HepG2 (cell line): ENCODE measurements around the gene RUNX3. TPM values are rescaled to one million over a fixed set of nuclear protein-coding genes. Genes with fewer than 3 reads are reported as not detected.

Experiments used
- DPF2 ChIP-seq: sonication (generic); formaldehyde crosslinking; IDR thresholded peaks from 2 replicates; pipeline ENCODE4 v1.4.0; 2020; ENCODE audit warnings: mild to moderate bottlenecking, low read depth, missing genetic modification reagents, borderline replicate concordance
- HOXA3 ChIP-seq: sonication (generic); formaldehyde crosslinking; IDR thresholded peaks from 2 replicates; pipeline ENCODE4 v1.5.0; 2020; ENCODE audit warnings: missing genetic modification reagents
- JDP2 ChIP-seq: sonication (generic); formaldehyde crosslinking; IDR thresholded peaks from 2 replicates; pipeline ENCODE4 v1.8.1; 2022; ENCODE audit warnings: missing genetic modification reagents, borderline replicate concordance
- PHF8 ChIP-seq: sonication (generic); formaldehyde crosslinking; IDR thresholded peaks from 2 replicates; pipeline ENCODE4 v1.5.0; 2020; ENCODE audit warnings: missing genetic modification reagents
- RARA ChIP-seq: IDR thresholded peaks from 2 replicates; pipeline ENCODE4 v1.6.1; 2016; ENCODE audit warnings: missing genetic modification reagents, missing compliant biosample characterization
- RXRB ChIP-seq: IDR thresholded peaks from 2 replicates; pipeline ENCODE4 v1.6.1; 2016; ENCODE audit warnings: borderline replicate concordance, missing genetic modification reagents, missing compliant biosample characterization
- SMYD3 ChIP-seq: sonication (generic); formaldehyde crosslinking; IDR thresholded peaks from 2 replicates; pipeline ENCODE4 v1.8.1; 2023; ENCODE audit warnings: mild to moderate bottlenecking, missing genetic modification reagents
- TBX3 ChIP-seq: fragments of 450-650 bp; IDR thresholded peaks from 2 replicates; pipeline ENCODE4 v1.6.1; 2017; ENCODE audit warnings: antibody characterized with exemption, mild to moderate bottlenecking, inconsistent platforms, borderline replicate concordance
- THAP9 ChIP-seq: sonication (generic); formaldehyde crosslinking; IDR thresholded peaks from 2 replicates; pipeline ENCODE4; 2020; ENCODE audit warnings: missing genetic modification reagents, mild to moderate bottlenecking, borderline replicate concordance
- ZNF275 ChIP-seq: sonication (generic); formaldehyde crosslinking; IDR thresholded peaks from 2 replicates; pipeline ENCODE4 v1.8.0; 2022; ENCODE audit warnings: missing genetic modification reagents, mild to moderate bottlenecking, inconsistent platforms, borderline replicate concordance
- ZNF331 ChIP-seq: sonication (generic); formaldehyde crosslinking; IDR thresholded peaks from 2 replicates; pipeline ENCODE4 v1.4.0; 2020; ENCODE audit warnings: missing genetic modification reagents
- ZNF335 ChIP-seq: sonication (generic); formaldehyde crosslinking; IDR thresholded peaks from 2 replicates; pipeline ENCODE4 v1.4.0; 2020; ENCODE audit warnings: missing genetic modification reagents
- ZNF569 ChIP-seq: sonication (generic); formaldehyde crosslinking; IDR thresholded peaks from 2 replicates; pipeline ENCODE4 v1.5.0; 2020; ENCODE audit warnings: mild to moderate bottlenecking, missing genetic modification reagents, moderate library complexity, borderline replicate concordance
- ZNF570 ChIP-seq: sonication (generic); formaldehyde crosslinking; IDR thresholded peaks from 2 replicates; pipeline ENCODE4 v1.4.0; 2020; ENCODE audit warnings: mild to moderate bottlenecking, missing genetic modification reagents, borderline replicate concordance
- ZNF615 ChIP-seq: sonication (generic); formaldehyde crosslinking; IDR thresholded peaks from 2 replicates; pipeline ENCODE4 v1.5.0; 2020; ENCODE audit warnings: mild to moderate bottlenecking, missing genetic modification reagents, borderline replicate concordance
- ZNF891 ChIP-seq: sonication (generic); formaldehyde crosslinking; IDR thresholded peaks from 2 replicates; pipeline ENCODE4 v1.5.0; 2020; ENCODE audit warnings: mild to moderate bottlenecking, missing genetic modification reagents
- polyA plus RNA-seq, 8 experiments: library from polyadenylated mRNA; depleted of rRNA in 3 of 8; stranded (reverse) in 7 of 8; unstranded in 1 of 8; fragments of >200 nt; fragmentation: Illumina TruSeq in 4 of 8; extraction: Trizol in 4 of 8; gene quantifications; 2 replicates each; pipeline versions ENCODE4 v1.2.1 to v1.2.3, GENCODE V29; 2011 to 2016; ENCODE audit warnings: low read depth in 4 of 8, missing spikeins in 1 of 8, mixed read lengths in 1 of 8; ENCODE audit not compliant: insufficient read depth in 1 of 8
- total RNA-seq, 5 experiments: library from RNA; depleted of rRNA; stranded (reverse); fragments of >200 nt; fragmentation: Illumina TruSeq; extraction: Trizol; gene quantifications; 2 replicates each; pipeline ENCODE4 v1.2.3, GENCODE V29; 2016; ENCODE audit warnings: low read depth in 1 of 5
- TF ChIP-seq, protein P1 (sequence below), 2 experiments: fragments of 450-650 bp in 1 of 2; sonication (generic) in 1 of 2; formaldehyde crosslinking in 1 of 2; IDR thresholded peaks; 2 replicates each; pipeline versions ENCODE4 v1.6.1 to v1.8.0; 2016 to 2022; ENCODE audit warnings: antibody characterized with exemption in 1 of 2, mild to moderate bottlenecking in 1 of 2, missing genetic modification reagents in 1 of 2

Gene RUNX3
- total and polyA plus RNA-seq, 2 of the 13 experiments (the other 11 are each of a cell fraction or from before 2014, with no cell fraction given), result 0.04 to 0.22 TPM

- TF ChIP-seq ZNF275 (CRISPR knock-in tag) (no peak), HOXA3 (peak; percentile 72), PHF8 (CRISPR knock-in tag) (no peak), ZNF569 (CRISPR knock-in tag) (no peak), JDP2 (CRISPR knock-in tag) (no peak), TBX3 (no peak), SMYD3 (CRISPR knock-in tag) (no peak), ZNF891 (CRISPR knock-in tag) (no peak), THAP9 (CRISPR knock-in tag) (no peak), ZNF570 (CRISPR knock-in tag) (no peak), DPF2 (CRISPR knock-in tag) (no peak), RXRB (CRISPR knock-in tag) (0 out of 2 replicates have a peak, but pooled peaks have one; percentile 23), ZNF331 (CRISPR knock-in tag) (peak; percentile 28; the same call in 1 of the 2 replicates), RARA (CRISPR knock-in tag) (no peak), ZNF335 (no peak), ZNF615 (CRISPR knock-in tag) (no peak)
- TF ChIP-seq, protein P1, sequence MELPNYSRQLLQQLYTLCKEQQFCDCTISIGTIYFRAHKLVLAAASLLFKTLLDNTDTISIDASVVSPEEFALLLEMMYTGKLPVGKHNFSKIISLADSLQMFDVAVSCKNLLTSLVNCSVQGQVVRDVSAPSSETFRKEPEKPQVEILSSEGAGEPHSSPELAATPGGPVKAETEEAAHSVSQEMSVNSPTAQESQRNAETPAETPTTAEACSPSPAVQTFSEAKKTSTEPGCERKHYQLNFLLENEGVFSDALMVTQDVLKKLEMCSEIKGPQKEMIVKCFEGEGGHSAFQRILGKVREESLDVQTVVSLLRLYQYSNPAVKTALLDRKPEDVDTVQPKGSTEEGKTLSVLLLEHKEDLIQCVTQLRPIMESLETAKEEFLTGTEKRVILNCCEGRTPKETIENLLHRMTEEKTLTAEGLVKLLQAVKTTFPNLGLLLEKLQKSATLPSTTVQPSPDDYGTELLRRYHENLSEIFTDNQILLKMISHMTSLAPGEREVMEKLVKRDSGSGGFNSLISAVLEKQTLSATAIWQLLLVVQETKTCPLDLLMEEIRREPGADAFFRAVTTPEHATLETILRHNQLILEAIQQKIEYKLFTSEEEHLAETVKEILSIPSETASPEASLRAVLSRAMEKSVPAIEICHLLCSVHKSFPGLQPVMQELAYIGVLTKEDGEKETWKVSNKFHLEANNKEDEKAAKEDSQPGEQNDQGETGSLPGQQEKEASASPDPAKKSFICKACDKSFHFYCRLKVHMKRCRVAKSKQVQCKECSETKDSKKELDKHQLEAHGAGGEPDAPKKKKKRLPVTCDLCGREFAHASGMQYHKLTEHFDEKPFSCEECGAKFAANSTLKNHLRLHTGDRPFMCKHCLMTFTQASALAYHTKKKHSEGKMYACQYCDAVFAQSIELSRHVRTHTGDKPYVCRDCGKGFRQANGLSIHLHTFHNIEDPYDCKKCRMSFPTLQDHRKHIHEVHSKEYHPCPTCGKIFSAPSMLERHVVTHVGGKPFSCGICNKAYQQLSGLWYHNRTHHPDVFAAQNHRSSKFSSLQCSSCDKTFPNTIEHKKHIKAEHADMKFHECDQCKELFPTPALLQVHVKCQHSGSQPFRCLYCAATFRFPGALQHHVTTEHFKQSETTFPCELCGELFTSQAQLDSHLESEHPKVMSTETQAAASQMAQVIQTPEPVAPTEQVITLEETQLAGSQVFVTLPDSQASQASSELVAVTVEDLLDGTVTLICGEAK (IDR thresholded peaks at IDR 0.05), result no peak
- TF ChIP-seq, protein P1 (CRISPR knock-in tag; IDR thresholded peaks at IDR 0.05), result no peak
Observed at GRCh38 chr1:24909388-24909898, 20.6 kb downstream of the RUNX3 start (continued).
